Activated naive CD8-positive, alpha-beta T cell treated with anti-CD3 and anti-CD28 coated beads, Interleukin-2, amount 10 ng/mL, durations not matched to agents 7 days and 5 days (primary cell): Measurements from ENCODE around the gene RTEL1. TPM values are rescaled to one million over a fixed set of nuclear protein-coding genes. Genes with fewer than 3 reads are reported as not detected.
A peak's percentile ranks its signal among the peaks of the same experiment; 100 is the strongest.
"Not testable (repeated sequence)": the region's sequence is repeated elsewhere in the genome, so short reads cannot be mapped to it uniquely, and the experiment has no call there.

Source experiments
- ATAC-seq: fragments of 150-1000 bp; cut with Tn5 transposase; one replicate; pipeline ENCODE4 v1.10.0; 2021; ENCODE audit warnings: low read depth, moderate library complexity
- POLR2A ChIA-PET: fragments of 350-600 bp; sonication (Branson Sonifier 250); formaldehyde crosslinking; loops from one replicate; lab custom pipeline; 2021; ENCODE audit warnings: antibody characterized with exemption; lab: Charles Lee
- DNase-seq: peaks from one replicate; pipeline ENCODE4 v3.0.0; 2021
- H3K27ac Mint-ChIP-seq: one replicate; pipeline ENCODE4 v1.8.0; 2022; ENCODE audit warnings: mild to moderate bottlenecking, mixed read lengths
- H3K27me3 Mint-ChIP-seq: one replicate; pipeline ENCODE4 v1.8.0; 2022; ENCODE audit warnings: mild to moderate bottlenecking, moderate library complexity, mixed read lengths
- H3K36me3 Mint-ChIP-seq: one replicate; pipeline ENCODE4 v1.8.0; 2021; ENCODE audit warnings: mild to moderate bottlenecking, mixed read lengths
- H3K4me1 Mint-ChIP-seq: one replicate; pipeline ENCODE4 v1.8.0; 2021; ENCODE audit warnings: mixed read lengths
- H3K4me3 Mint-ChIP-seq: one replicate; pipeline ENCODE4 v1.8.0; 2022; ENCODE audit warnings: mild to moderate bottlenecking, moderate library complexity, mixed read lengths
- H3K9me3 Mint-ChIP-seq: one replicate; pipeline ENCODE4 v1.8.0; 2021; ENCODE audit warnings: mixed read lengths
- total RNA-seq, 2 experiments: library from RNA; stranded (reverse); gene quantifications; one replicate each; pipeline ENCODE4 v1.2.3, GENCODE V29; 2021

RTEL1 gene
- total RNA-seq, 2 experiments from 2014 or later = 41.3 to 41.5 TPM

GRCh38 chr20:63660174-63660573 lies 2.1 kb downstream of the RTEL1 start:
- H3K4me1 Mint-ChIP-seq, POLR2A ChIA-PET, H3K27ac Mint-ChIP-seq, DNase-seq, ATAC-seq, H3K36me3 Mint-ChIP-seq, H3K9me3 Mint-ChIP-seq, H3K27me3 Mint-ChIP-seq: not testable (repeated sequence)
- H3K4me3 Mint-ChIP-seq = peak overlapping the region; percentile 28

GRCh38 chr20:63660622-63661021 lies 2.5 kb downstream of the RTEL1 start:
- no peak for ATAC-seq
- no peaks in the 10 kb centered on the region for H3K9me3 Mint-ChIP-seq
- H3K36me3 Mint-ChIP-seq = peaks cover 1% of the 10 kb centered on the region
- H3K27ac Mint-ChIP-seq = no peak overlapping the region
- H3K4me3 Mint-ChIP-seq = no peak overlapping the region
- no peaks in the 10 kb centered on the region for H3K27me3 Mint-ChIP-seq
- POLR2A ChIA-PET = no interaction called here
- DNase-seq = no peak
- H3K4me1 Mint-ChIP-seq = peaks cover 8% of the 10 kb centered on the region

- H3K36me3 Mint-ChIP-seq = peaks cover 2% of the 10 kb centered on the region
- H3K4me3 Mint-ChIP-seq = no peak overlapping the region
- H3K9me3 Mint-ChIP-seq = no peaks in the 10 kb centered on the region
- POLR2A ChIA-PET = no interaction called here
- peaks cover 8% of the 10 kb centered on the region for H3K4me1 Mint-ChIP-seq
- no peak for ATAC-seq
- DNase-seq = no peak
- no peak overlapping the region for H3K27ac Mint-ChIP-seq
- no peaks in the 10 kb centered on the region for H3K27me3 Mint-ChIP-seq
Observed at GRCh38 chr20:63661108-63661507, 3.0 kb downstream of the RTEL1 start.

GRCh38 chr20:63661959-63662812 lies 4.1 kb downstream of the RTEL1 start:
- Mint-ChIP-seq H3K4me1 (peaks cover 8% of the 10 kb centered on the region), H3K27me3 (no peaks in the 10 kb centered on the region), H3K27ac (no peak overlapping the region), H3K9me3 (no peaks in the 10 kb centered on the region), H3K4me3 (no peak overlapping the region), H3K36me3 (peaks cover 6% of the 10 kb centered on the region)
- POLR2A ChIA-PET = no interaction called here
- DNase-seq = no peak
- ATAC-seq = no peak

- DNase-seq (no peak), ATAC-seq (no peak)
- no peaks in the 10 kb centered on the region for H3K27me3 Mint-ChIP-seq
- no peak overlapping the region for H3K27ac Mint-ChIP-seq
- peaks cover 6% of the 10 kb centered on the region for H3K36me3 Mint-ChIP-seq
- POLR2A ChIA-PET = no interaction called here
- peaks cover 8% of the 10 kb centered on the region for H3K4me1 Mint-ChIP-seq
- H3K9me3 Mint-ChIP-seq = no peaks in the 10 kb centered on the region
- no peak overlapping the region for H3K4me3 Mint-ChIP-seq
Observed at GRCh38 chr20:63662813-63663189, 4.7 kb downstream of the RTEL1 start.

- DNase-seq = no peak
- no peak for ATAC-seq
- Mint-ChIP-seq H3K4me1 (peaks cover 8% of the 10 kb centered on the region), H3K27me3 (no peaks in the 10 kb centered on the region), H3K36me3 (peaks cover 10% of the 10 kb centered on the region), H3K4me3 (no peak overlapping the region), H3K9me3 (no peaks in the 10 kb centered on the region), H3K27ac (no peak overlapping the region)
- POLR2A ChIA-PET = no interaction called here
Observed at GRCh38 chr20:63663332-63664066, 5.4 kb downstream of the RTEL1 start.

- ATAC-seq = no peak
- Mint-ChIP-seq H3K4me3 (no peak overlapping the region), H3K9me3 (no peaks in the 10 kb centered on the region), H3K27me3 (no peaks in the 10 kb centered on the region), H3K4me1 (peaks cover 3% of the 10 kb centered on the region), H3K36me3 (peaks cover 10% of the 10 kb centered on the region), H3K27ac (no peak overlapping the region)
- POLR2A ChIA-PET = no interaction called here
- no peak for DNase-seq
Observed at GRCh38 chr20:63664143-63664851, 6.2 kb downstream of the RTEL1 start.

- no peaks in the 10 kb centered on the region for H3K27me3 Mint-ChIP-seq
- no peak for ATAC-seq
- DNase-seq = no peak
- no peak overlapping the region for H3K4me3 Mint-ChIP-seq
- H3K27ac Mint-ChIP-seq = no peak overlapping the region
- no peaks in the 10 kb centered on the region for H3K4me1 Mint-ChIP-seq
- peaks cover 10% of the 10 kb centered on the region for H3K36me3 Mint-ChIP-seq
- POLR2A ChIA-PET = no interaction called here
- no peaks in the 10 kb centered on the region for H3K9me3 Mint-ChIP-seq
Observed at GRCh38 chr20:63664861-63665594, 6.9 kb downstream of the RTEL1 start.

- Mint-ChIP-seq H3K4me1 (no peaks in the 10 kb centered on the region), H3K4me3 (no peak overlapping the region), H3K9me3 (no peaks in the 10 kb centered on the region), H3K27me3 (no peaks in the 10 kb centered on the region), H3K27ac (no peak overlapping the region), H3K36me3 (peaks cover 11% of the 10 kb centered on the region)
- ATAC-seq (no peak), DNase-seq (no peak)
- POLR2A ChIA-PET = no interaction called here
Observed at GRCh38 chr20:63665708-63666107, 7.6 kb downstream of the RTEL1 start.

GRCh38 chr20:63667858-63668257 lies 9.7 kb downstream of the RTEL1 start:
- DNase-seq = no peak
- Mint-ChIP-seq H3K27me3 (no peaks in the 10 kb centered on the region), H3K9me3 (no peaks in the 10 kb centered on the region), H3K27ac (no peak overlapping the region), H3K36me3 (peaks cover 13% of the 10 kb centered on the region), H3K4me3 (no peak overlapping the region), H3K4me1 (no peaks in the 10 kb centered on the region)
- POLR2A ChIA-PET = no interaction called here
- ATAC-seq = no peak

- Mint-ChIP-seq H3K27ac (no peak overlapping the region), H3K4me1 (no peaks in the 10 kb centered on the region), H3K9me3 (no peaks in the 10 kb centered on the region), H3K4me3 (no peak overlapping the region), H3K36me3 (peaks cover 13% of the 10 kb centered on the region), H3K27me3 (no peaks in the 10 kb centered on the region)
- no peak for ATAC-seq
- POLR2A ChIA-PET = interaction anchor here (0.9 to 1.0 kb wide), 2 partner anchors 26 to 68 kb away, joined by 3 read pairs; partner anchors contain the start of gene LIME1
- no peak for DNase-seq
Observed at GRCh38 chr20:63668351-63668750, 10.2 kb downstream of the RTEL1 start.

GRCh38 chr20:63671695-63672094 lies 13.6 kb downstream of the RTEL1 start:
- ATAC-seq, H3K9me3 Mint-ChIP-seq, DNase-seq, H3K27ac Mint-ChIP-seq, H3K4me1 Mint-ChIP-seq, H3K27me3 Mint-ChIP-seq, H3K4me3 Mint-ChIP-seq: not testable (repeated sequence)
- peaks cover 16% of the 10 kb centered on the region for H3K36me3 Mint-ChIP-seq
- POLR2A ChIA-PET = interaction anchor here (0.6 kb wide), 1 partner anchor 174 kb away, joined by 3 read pairs; no protein-coding TSS in a partner anchor

- POLR2A ChIA-PET = no interaction called here
- H3K36me3 Mint-ChIP-seq = peaks cover 16% of the 10 kb centered on the region
- H3K27me3 Mint-ChIP-seq = no peaks in the 10 kb centered on the region
- ATAC-seq (no peak), DNase-seq (no peak)
- no peaks in the 10 kb centered on the region for H3K4me1 Mint-ChIP-seq
- no peaks in the 10 kb centered on the region for H3K9me3 Mint-ChIP-seq
- H3K27ac Mint-ChIP-seq = no peak overlapping the region
- H3K4me3 Mint-ChIP-seq = no peak overlapping the region
Observed at GRCh38 chr20:63672666-63673065, 14.6 kb downstream of the RTEL1 start.
